MM.1S (cell line): ENCODE results near the gene EML1.

Experiments used
- EZH2 ChIP-seq: fragments of 300-600 bp; sonication (generic); optimal IDR thresholded peaks from 2 replicates; pipeline ENCODE3; 2017; ENCODE audit warnings: low read depth, mild to moderate bottlenecking, antibody characterized with exemption, low read length, mixed read lengths
- EZH2phosphoT487 ChIP-seq: fragments of 300-600 bp; sonication (generic); IDR thresholded peaks from 2 replicates; pipeline ENCODE4 v1.6.1; 2018; ENCODE audit warnings: antibody characterized with exemption, low read length
- TF ChIP-seq, protein P1 (sequence below): fragments of 300-600 bp; sonication (generic); IDR thresholded peaks from 2 replicates; pipeline ENCODE4 v1.5.1; 2016; ENCODE audit warnings: antibody characterized with exemption, low read length, mixed read lengths

GRCh38 chr14:99816642-99817041 lies 23.4 kb downstream of the EML1 start:
- TF ChIP-seq, protein P1, sequence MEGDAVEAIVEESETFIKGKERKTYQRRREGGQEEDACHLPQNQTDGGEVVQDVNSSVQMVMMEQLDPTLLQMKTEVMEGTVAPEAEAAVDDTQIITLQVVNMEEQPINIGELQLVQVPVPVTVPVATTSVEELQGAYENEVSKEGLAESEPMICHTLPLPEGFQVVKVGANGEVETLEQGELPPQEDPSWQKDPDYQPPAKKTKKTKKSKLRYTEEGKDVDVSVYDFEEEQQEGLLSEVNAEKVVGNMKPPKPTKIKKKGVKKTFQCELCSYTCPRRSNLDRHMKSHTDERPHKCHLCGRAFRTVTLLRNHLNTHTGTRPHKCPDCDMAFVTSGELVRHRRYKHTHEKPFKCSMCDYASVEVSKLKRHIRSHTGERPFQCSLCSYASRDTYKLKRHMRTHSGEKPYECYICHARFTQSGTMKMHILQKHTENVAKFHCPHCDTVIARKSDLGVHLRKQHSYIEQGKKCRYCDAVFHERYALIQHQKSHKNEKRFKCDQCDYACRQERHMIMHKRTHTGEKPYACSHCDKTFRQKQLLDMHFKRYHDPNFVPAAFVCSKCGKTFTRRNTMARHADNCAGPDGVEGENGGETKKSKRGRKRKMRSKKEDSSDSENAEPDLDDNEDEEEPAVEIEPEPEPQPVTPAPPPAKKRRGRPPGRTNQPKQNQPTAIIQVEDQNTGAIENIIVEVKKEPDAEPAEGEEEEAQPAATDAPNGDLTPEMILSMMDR = no peak
- TF ChIP-seq EZH2phosphoT487 = no peak
- TF ChIP-seq EZH2 = no peak
